PC-3 (cell line): ENCODE data around the gene MRFAP1L1.

Experiments
- EZH2phosphoT487 ChIP-seq: fragments of 300-600 bp; sonication (generic); IDR thresholded peaks from 2 replicates; pipeline ENCODE4 v1.6.1; 2018; ENCODE audit warnings: mild to moderate bottlenecking, antibody characterized with exemption, low read length, borderline replicate concordance
- TF ChIP-seq, protein P1 (sequence below): fragments of 300-600 bp; sonication (generic); conservative IDR thresholded peaks from 2 replicates; pipeline ENCODE4 v1.5.1; 2017; ENCODE audit warnings: antibody characterized with exemption, low read depth, mild to moderate bottlenecking, low read length

DNA sequence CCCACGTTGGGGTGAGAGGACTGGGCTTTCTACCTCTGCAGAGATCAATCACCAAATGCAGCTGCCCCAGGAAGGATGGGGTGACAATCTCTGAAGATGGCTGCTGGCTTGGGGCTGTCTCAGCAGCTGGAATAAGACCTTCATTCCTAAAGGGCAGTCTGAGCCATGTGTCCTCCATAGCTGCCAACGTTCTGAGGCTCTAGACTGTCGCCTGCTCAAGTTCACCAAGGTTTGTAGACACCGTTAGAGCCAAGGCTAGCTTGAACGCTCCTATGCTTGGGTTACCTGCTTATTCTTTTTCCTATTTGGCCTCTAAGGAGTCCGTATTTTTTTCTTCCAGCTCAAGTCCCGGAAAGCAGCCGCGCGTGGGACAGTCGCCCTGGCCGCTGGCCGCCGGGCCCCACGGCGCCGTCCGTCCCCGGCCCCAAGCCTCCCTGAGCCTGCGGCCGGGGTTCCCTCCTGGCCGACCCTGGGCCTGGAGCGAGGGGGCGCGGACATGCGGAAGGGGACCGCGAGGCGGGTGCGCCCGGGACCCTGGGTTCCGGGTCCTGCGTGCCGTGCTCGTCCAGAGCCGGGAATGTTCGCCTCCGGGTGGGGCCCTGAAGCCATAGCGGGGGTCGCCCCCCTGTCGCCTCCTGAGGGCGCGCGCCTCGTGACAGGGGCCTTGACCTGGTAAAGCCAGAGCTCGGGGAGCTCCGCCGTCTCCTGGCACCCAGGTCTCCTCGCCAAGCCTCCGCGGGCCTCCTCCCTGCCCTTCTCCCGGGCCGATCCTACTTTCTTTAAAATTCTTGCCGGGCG lies 45.9 kb downstream of the MRFAP1L1 start:
- TF ChIP-seq, protein P1, sequence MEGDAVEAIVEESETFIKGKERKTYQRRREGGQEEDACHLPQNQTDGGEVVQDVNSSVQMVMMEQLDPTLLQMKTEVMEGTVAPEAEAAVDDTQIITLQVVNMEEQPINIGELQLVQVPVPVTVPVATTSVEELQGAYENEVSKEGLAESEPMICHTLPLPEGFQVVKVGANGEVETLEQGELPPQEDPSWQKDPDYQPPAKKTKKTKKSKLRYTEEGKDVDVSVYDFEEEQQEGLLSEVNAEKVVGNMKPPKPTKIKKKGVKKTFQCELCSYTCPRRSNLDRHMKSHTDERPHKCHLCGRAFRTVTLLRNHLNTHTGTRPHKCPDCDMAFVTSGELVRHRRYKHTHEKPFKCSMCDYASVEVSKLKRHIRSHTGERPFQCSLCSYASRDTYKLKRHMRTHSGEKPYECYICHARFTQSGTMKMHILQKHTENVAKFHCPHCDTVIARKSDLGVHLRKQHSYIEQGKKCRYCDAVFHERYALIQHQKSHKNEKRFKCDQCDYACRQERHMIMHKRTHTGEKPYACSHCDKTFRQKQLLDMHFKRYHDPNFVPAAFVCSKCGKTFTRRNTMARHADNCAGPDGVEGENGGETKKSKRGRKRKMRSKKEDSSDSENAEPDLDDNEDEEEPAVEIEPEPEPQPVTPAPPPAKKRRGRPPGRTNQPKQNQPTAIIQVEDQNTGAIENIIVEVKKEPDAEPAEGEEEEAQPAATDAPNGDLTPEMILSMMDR: no peak
- no peak for TF ChIP-seq EZH2phosphoT487
